Skin epidermis (tissue), 12 donors: ENCODE measurements around the gene SCAND1.
"Not testable (repeated sequence)": the region's sequence is repeated elsewhere in the genome, so short reads cannot be mapped to it uniquely, and the experiment has no call there.

Source experiments
- H3K27ac ChIP-seq, 21 experiments: fragments of 200-600 bp; sonication (generic) in 11 of 21; one replicate each; pipeline ENCODE4 v1.5.0; 2020; ENCODE audit warnings: mild to moderate bottlenecking in 3 of 21, inconsistent platforms in 2 of 21, moderate library complexity in 2 of 21
- H3K4me3 ChIP-seq, 7 experiments: fragments of 200-600 bp; sonication (generic) in 2 of 7; one replicate each; pipeline ENCODE4 v1.5.0; 2020; ENCODE audit warnings: inconsistent platforms in 2 of 7, mild to moderate bottlenecking in 2 of 7, moderate library complexity in 1 of 7

SCAND1 gene

GRCh38 chr20:35954200-35954906 lies at the start of gene SCAND1:
SCAND1 (minus strand) TSS chr20:35954502; CDS start chr20:35954284, 218 bp downstream.
- peak within 1 kb of the TSS; percentile 93 to 100 (median 98) for H3K27ac ChIP-seq
- peak within 1 kb of the TSS; percentile 69 to 95 (median 90) for H3K4me3 ChIP-seq

DNA sequence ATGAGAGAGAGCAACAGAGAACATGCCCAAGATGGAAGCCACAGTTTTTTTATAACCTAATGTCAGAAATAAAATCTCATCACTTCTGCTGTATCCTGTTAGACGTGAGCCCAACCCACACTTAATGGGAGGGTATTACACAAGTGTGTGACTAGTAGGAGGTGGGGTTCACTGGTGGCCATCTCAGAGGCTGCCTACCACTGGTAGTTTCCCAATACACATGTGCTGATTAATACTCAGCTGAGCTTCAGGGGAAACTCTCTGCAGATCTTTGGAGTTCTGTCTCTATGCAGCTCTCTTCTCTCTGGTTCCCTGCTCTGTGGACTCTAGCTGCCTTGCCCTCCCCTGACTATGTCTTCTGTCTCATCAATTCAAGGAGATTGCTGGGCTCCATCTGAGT lies 49.7 kb upstream of the SCAND1 start:
- Histone ChIP-seq H3K27ac (no peak overlapping the region), H3K4me3 (no peak overlapping the region)

- H3K27ac ChIP-seq = no peak overlapping the region
- no peak overlapping the region for H3K4me3 ChIP-seq
Measured at GRCh38 chr20:36002855-36003254, 48.6 kb upstream of the SCAND1 start.

- not testable (repeated sequence) for H3K4me3 ChIP-seq, H3K27ac ChIP-seq
Measured at GRCh38 chr20:36001331-36001730, 47.0 kb upstream of the SCAND1 start.

- H3K4me3 ChIP-seq, H3K27ac ChIP-seq: not testable (repeated sequence)
Measured at GRCh38 chr20:35996492-35996891, 42.2 kb upstream of the SCAND1 start.

DNA sequence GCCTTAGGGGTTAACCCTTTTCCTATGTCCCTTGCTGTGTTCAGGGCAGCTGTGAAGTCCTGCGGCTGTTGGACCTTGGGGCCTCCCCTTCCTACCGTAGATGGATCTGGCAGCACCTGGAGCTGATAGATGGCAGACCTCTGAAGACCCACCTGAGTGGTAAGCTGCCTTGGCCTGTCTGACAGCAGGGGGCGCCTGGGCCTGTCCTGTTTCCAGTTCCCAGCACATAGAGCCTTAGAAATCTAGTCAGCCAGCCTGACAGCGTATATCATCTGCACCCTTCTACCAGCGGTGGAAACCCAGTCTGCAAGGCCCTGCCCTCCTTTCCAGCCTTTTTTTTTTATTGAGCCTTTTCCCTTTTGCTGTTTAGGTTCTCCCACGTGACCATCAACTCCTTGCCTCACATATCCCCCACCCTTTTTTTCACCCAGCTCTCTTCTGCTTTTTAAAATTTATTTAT lies 40.7 kb upstream of the SCAND1 start:
- Histone ChIP-seq H3K27ac (no peak overlapping the region), H3K4me3 (no peak overlapping the region)

DNA sequence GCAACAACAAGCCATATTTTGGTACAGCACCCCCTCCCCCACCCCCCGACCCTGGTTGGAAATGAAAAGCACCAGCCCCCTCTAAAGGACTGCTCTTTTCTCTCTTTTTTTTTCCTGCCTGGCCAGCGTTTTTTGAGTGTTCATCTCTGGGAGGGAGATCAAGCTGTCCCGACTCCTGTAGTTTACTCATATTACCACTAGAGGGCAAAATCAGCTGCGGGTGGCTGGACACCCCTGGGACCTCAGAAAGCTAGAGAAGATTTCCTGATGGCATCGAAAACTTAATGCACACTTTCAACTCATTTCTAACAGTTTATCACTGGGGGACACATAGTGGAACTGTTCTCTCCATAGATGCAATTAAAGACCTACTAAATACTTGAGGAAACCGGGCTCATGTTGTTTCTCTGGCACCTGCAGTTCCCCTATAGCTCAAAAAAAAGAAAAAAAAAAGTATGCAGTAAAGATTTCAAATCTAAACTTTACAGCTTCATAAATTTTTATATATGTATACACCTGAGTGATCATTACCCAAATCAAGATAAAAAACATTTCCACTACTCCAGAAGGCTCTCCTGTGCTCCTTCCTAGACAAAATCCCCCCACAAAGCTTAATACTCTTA lies 38.5 kb upstream of the SCAND1 start:
- Histone ChIP-seq H3K4me3 (no peak overlapping the region), H3K27ac (no peak overlapping the region)

DNA sequence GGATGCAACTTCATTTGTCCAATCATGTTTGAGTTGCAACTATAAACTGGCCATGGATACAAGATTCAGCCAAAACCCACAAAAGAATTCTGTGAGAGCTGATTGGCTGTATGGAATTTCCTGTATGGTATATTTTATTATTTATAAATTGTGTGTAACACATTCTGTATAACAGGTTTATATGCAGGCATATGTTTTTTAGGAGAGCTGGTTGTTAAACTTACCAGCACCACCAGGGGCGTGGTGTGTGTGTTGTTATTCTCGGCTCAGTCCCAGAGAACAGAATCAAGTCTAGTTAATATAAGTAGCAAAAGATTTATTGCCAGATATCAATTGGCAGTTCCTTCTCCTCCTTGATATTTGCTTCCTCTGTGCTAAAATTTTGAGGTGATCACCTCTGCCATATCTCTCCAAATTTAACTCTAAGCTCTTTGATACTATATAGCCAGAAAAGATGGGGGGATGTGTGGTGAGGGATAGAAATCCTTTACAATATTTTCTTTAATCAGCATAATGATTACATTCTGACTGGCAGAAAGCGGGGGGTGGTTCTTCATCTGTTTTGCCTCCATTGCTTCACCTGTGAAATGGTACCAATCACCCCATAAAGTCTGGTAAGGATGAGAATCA lies 37.0 kb upstream of the SCAND1 start:
- H3K4me3 ChIP-seq = no peak overlapping the region
- no peak overlapping the region for H3K27ac ChIP-seq

DNA sequence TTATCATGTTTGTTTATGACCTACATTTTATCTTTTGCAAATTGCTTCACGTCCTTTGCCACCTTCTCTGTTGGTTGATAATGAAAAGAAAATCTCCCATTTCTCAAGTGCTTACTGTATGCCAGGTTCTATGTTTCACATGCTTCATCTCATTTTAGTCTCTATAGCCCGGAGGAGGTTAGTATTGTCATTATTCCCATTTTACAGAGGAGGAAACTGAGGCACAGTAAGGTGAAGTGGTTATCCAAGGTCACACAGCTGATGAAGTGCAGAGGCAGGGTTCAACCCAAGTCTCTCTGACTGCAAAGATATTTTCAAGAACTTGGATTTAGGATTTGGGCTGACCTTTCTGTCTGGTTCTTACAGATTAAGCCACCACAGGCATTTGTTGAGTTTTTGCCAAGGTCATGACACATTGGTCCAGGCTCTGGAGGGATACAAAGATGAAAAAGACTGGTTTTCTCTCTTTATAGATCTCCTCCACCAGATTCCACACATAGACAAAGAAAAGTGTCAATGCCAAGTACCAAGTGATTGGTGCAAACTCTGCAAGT lies 34.7 kb upstream of the SCAND1 start:
- H3K4me3 ChIP-seq = no peak overlapping the region
- no peak overlapping the region for H3K27ac ChIP-seq

DNA sequence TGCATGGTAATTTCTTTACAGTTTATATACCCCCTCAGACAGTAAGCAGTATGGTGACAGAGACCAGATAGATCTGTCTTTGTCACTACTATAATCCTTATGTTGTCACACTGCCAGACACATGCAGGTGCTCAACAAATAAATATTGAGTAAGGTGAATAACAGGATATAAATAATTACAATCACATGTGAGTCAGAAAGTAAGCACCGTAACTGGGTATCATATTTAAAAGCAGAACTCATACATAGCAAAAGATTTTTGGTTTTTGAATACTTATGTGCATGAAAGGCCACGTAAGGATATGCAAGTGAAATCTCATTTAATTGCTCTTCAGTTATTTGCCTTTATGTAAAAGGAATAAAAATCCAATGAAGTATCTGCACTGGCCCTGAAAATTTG lies 31.5 kb upstream of the SCAND1 start:
- Histone ChIP-seq H3K27ac (no peak overlapping the region), H3K4me3 (no peak overlapping the region)

- no peak overlapping the region for H3K4me3 ChIP-seq
Measured at GRCh38 chr20:35984382-35984781, 30.1 kb upstream of the SCAND1 start.

DNA sequence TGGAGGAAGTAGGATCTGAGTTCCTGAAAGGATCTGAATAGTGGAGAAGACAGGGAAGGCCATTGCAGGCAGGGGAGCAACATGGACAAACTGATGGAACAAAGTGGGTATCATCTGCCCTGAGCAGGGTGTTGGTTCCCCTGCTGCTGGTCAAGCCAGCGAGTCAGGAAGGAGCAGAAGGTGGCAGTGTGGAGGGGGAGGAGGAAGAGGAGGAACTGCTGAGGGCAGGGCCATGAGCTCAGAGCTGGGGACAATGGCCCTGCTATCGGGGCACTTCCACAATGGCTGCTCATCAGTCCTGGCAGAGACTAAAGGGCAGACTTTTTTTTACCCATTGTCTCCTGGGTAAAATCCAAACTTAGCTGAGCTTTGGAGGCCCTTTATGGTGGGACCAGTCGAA lies 27.7 kb upstream of the SCAND1 start:
- H3K27ac ChIP-seq = no peak overlapping the region
- no peak overlapping the region for H3K4me3 ChIP-seq

More at GRCh38 chr20:35984382-35984781, 30.1 kb upstream of the SCAND1 start:
- no peak overlapping the region for H3K27ac ChIP-seq

DNA sequence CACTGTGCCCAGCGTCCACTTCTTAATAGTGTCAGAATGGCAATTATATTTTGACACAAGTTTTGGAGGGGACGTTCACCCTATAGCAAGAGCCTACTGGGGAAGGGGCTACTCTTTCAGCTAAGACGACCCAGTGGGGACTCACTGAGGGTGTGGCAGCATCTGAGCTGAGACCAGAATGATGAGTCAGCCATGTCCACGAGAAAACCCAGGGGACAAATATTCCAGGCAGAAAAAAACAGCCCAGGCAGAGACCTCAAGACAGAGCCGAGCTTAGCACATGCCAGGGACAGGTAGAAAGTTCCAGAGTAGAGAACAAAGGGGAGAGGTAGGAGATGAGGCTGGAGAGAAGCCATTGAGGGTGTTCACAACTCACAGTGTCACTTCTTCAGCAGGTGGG lies 25.2 kb upstream of the SCAND1 start:
- H3K4me3 ChIP-seq = no peak overlapping the region

DNA sequence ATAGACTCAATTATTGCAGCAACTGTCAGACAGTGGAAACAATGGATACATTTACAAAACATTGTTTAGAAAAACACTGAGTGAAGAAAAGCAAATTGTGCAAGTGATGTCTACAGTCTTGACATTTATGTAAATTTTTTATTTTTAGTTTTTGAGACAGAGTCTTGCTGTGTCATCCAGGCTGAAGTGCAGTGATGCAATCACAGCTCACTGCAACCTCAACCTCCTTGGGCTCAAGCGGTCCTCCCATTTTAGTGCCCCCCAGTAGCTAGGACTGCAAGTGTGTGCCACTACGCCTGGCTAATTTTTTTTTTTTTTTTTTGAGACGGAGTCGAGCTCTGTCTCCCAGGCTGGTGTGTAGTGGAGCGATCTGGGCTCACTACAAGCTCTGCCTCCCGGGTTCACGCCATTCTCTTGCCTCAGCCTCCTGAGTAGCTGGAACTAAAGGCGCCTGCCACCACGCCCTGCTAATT lies 23.8 kb upstream of the SCAND1 start:
- no peak overlapping the region for H3K4me3 ChIP-seq
- no peak overlapping the region for H3K27ac ChIP-seq

More for the DNA sequence above, 25.2 kb upstream of the SCAND1 start:
- no peak overlapping the region for H3K27ac ChIP-seq

GRCh38 chr20:35975576-35976373 lies 21.5 kb upstream of the SCAND1 start:
- no peak overlapping the region for H3K27ac ChIP-seq
- H3K4me3 ChIP-seq = no peak overlapping the region

GRCh38 chr20:35974256-35974655 lies 20.0 kb upstream of the SCAND1 start:
- H3K27ac ChIP-seq = no peak overlapping the region
- H3K4me3 ChIP-seq = no peak overlapping the region

GRCh38 chr20:35972462-35972861 lies 18.2 kb upstream of the SCAND1 start:
- Histone ChIP-seq H3K27ac (peak overlapping the region in 1 of 21 experiments; percentile 44), H3K4me3 (no peak overlapping the region)

- H3K27ac ChIP-seq = no peak overlapping the region
- H3K4me3 ChIP-seq = no peak overlapping the region
Measured at GRCh38 chr20:35971981-35972380, 17.7 kb upstream of the SCAND1 start.

GRCh38 chr20:35968930-35969329 lies 14.6 kb upstream of the SCAND1 start:
- no peak overlapping the region for H3K27ac ChIP-seq
- H3K4me3 ChIP-seq = no peak overlapping the region
